ENCODE data around the gene BASP1.

Gene BASP1

GRCh38 chr5:17232405-17232804 is 15.0 kb downstream of the BASP1 start:
- no peak overlapping the region for H3K27ac ChIP-seq (replicated peaks)
- no peak for TF ChIP-seq SPI1 (IDR thresholded peaks at IDR 0.05; ENCODE audit: borderline replicate concordance, low read depth)
- no peak for TF ChIP-seq GABPA (IDR thresholded peaks at IDR 0.05; ENCODE audit: low read depth)
- no peak for TF ChIP-seq POLR2AphosphoS5 (IDR thresholded peaks at IDR 0.05; ENCODE audit: low read depth)
- no peak for TF ChIP-seq REST (IDR thresholded peaks at IDR 0.05; ENCODE audit: insufficient replicate concordance, low read depth)
- TF ChIP-seq CTCF (IDR thresholded peaks at IDR 0.05; ENCODE audit: insufficient read depth, low read length): no peak
- H3K27me3 ChIP-seq (ENCODE audit: insufficient read depth, poor library complexity, severe bottlenecking): no peaks in the 10 kb centered on the region
- DNase-seq (ENCODE audit: low read depth in 1 of 2, low spot score in 1 of 2): no peak
- no peak overlapping the region for H3K4me3 ChIP-seq (replicated peaks; ENCODE audit: insufficient read depth, low read length)

GRCh38 chr5:17233488-17233887 is 16.1 kb downstream of the BASP1 start:
- no peak for TF ChIP-seq POLR2AphosphoS5 (IDR thresholded peaks at IDR 0.05; ENCODE audit: low read depth)
- no peak for TF ChIP-seq REST (IDR thresholded peaks at IDR 0.05; ENCODE audit: insufficient replicate concordance, low read depth)
- TF ChIP-seq GABPA (IDR thresholded peaks at IDR 0.05; ENCODE audit: low read depth): no peak
- TF ChIP-seq CTCF (IDR thresholded peaks at IDR 0.05; ENCODE audit: insufficient read depth, low read length): no peak
- TF ChIP-seq SPI1 (IDR thresholded peaks at IDR 0.05; ENCODE audit: borderline replicate concordance, low read depth): no peak
- H3K27ac ChIP-seq (replicated peaks): no peak overlapping the region
- no peak for DNase-seq (ENCODE audit: low read depth in 1 of 2, low spot score in 1 of 2)
- no peak overlapping the region for H3K4me3 ChIP-seq (replicated peaks; ENCODE audit: insufficient read depth, low read length)
- H3K27me3 ChIP-seq (ENCODE audit: insufficient read depth, poor library complexity, severe bottlenecking): no peaks in the 10 kb centered on the region

GRCh38 chr5:17234374-17234773 is 16.9 kb downstream of the BASP1 start:
- H3K27me3 ChIP-seq (ENCODE audit: insufficient read depth, poor library complexity, severe bottlenecking): no peaks in the 10 kb centered on the region
- DNase-seq (ENCODE audit: low read depth in 1 of 2, low spot score in 1 of 2): no peak
- TF ChIP-seq POLR2AphosphoS5 (IDR thresholded peaks at IDR 0.05; ENCODE audit: low read depth) (no peak), CTCF (IDR thresholded peaks at IDR 0.05; ENCODE audit: insufficient read depth, low read length) (no peak), SPI1 (IDR thresholded peaks at IDR 0.05; ENCODE audit: borderline replicate concordance, low read depth) (no peak), REST (IDR thresholded peaks at IDR 0.05; ENCODE audit: insufficient replicate concordance, low read depth) (no peak), GABPA (IDR thresholded peaks at IDR 0.05; ENCODE audit: low read depth) (no peak)
- H3K4me3 ChIP-seq (replicated peaks; ENCODE audit: insufficient read depth, low read length): no peak overlapping the region
- H3K27ac ChIP-seq (replicated peaks): no peak overlapping the region
